Activated CD8-positive, alpha-beta memory T cell treated with anti-CD3 and anti-CD28 coated beads for 1 hour (primary cell): ENCODE measurements around the gene SYNE1.
"Not testable (repeated sequence)": the region's sequence is repeated elsewhere in the genome, so short reads cannot be mapped to it uniquely, and the experiment has no call there.

ENCODE experiments used
- DNase-seq, 2 donors: peaks; one replicate each; pipeline ENCODE4 v3.0.0-alpha.2; 2020; ENCODE audit warnings: low read depth in 1 of 2; ENCODE audit errors: extremely low read depth in 1 of 2

The SYNE1 gene

GRCh38 chr6:152078804-152079203, 558.4 kb downstream of the SYNE1 start:
- no peak for DNase-seq

DNA sequence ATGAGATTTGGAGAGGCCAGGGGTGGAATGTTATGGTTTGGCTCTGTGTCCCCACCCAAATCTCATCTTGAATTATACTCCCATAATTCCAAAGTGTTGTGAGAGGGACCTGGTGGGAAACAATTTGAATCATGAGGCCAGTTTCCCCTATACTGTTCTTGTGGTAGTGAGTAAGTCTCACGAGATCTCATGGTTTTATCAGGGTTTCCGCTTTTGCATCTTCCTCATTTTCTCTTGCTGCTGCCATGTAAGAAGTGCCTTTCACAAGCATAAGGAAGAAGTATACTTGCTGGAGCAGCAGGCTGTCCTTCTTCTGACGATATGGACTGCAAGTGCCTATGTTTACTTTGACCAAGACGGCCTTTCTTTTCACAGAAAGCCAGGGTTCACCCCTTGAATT, 559.2 kb downstream of the SYNE1 start:
- DNase-seq: no peak

GRCh38 chr6:152076242-152076641, 560.9 kb downstream of the SYNE1 start:
- DNase-seq: not testable (repeated sequence)

GRCh38 chr6:152071843-152072242, 565.3 kb downstream of the SYNE1 start:
- no peak for DNase-seq
